GM21717 (cell line): ENCODE data around the gene NADK2.
"Not testable (repeated sequence)": the region's sequence is repeated elsewhere in the genome, so short reads cannot be mapped to it uniquely, and the experiment has no call there.

Source experiments
- ATAC-seq: cut with Tn5 transposase; IDR thresholded peaks from one replicate; pipeline ENCODE4 v1.9.1; 2021; ENCODE audit warnings: mild to moderate bottlenecking, moderate library complexity; ENCODE audit not compliant: unreplicated experiment

Gene NADK2

GRCh38 chr5:36208786-36209185 lies 32.9 kb downstream of the NADK2 start:
- no peak for ATAC-seq

GRCh38 chr5:36206913-36207312 lies 34.8 kb downstream of the NADK2 start:
- ATAC-seq = no peak

GRCh38 chr5:36205329-36205728 lies 36.4 kb downstream of the NADK2 start:
- no peak for ATAC-seq

- ATAC-seq = no peak
Measured at GRCh38 chr5:36202521-36202961, 39.2 kb downstream of the NADK2 start.

- ATAC-seq = no peak
Measured at GRCh38 chr5:36200513-36200912, 41.2 kb downstream of the NADK2 start.

- no peak for ATAC-seq
Measured at GRCh38 chr5:36199620-36200019, 42.1 kb downstream of the NADK2 start.

GRCh38 chr5:36198783-36199182 lies 42.9 kb downstream of the NADK2 start:
- not testable (repeated sequence) for ATAC-seq

GRCh38 chr5:36198281-36198680 lies 43.4 kb downstream of the NADK2 start:
- ATAC-seq = no peak

- ATAC-seq = no peak
Measured at GRCh38 chr5:36193746-36194145, 48.0 kb downstream of the NADK2 start.

GRCh38 chr5:36184408-36184807 lies 57.3 kb downstream of the NADK2 start:
- ATAC-seq = not testable (repeated sequence)

GRCh38 chr5:36181774-36182173 lies 60.0 kb downstream of the NADK2 start:
- ATAC-seq = no peak

- no peak for ATAC-seq
Measured at GRCh38 chr5:36180556-36181350, 61.0 kb downstream of the NADK2 start.

GRCh38 chr5:36179950-36180349 lies 61.8 kb downstream of the NADK2 start:
- ATAC-seq = no peak

- no peak for ATAC-seq
Measured at GRCh38 chr5:36178524-36178890, 63.2 kb downstream of the NADK2 start.

- ATAC-seq = no peak
Measured at GRCh38 chr5:36177715-36178523, 63.8 kb downstream of the NADK2 start.

- peak; percentile 97 for ATAC-seq
Measured at GRCh38 chr5:36177154-36177553, 64.6 kb downstream of the NADK2 start.

- ATAC-seq = no peak
Measured at GRCh38 chr5:36175043-36175442, 66.7 kb downstream of the NADK2 start.

GRCh38 chr5:36174119-36174518 lies 67.6 kb downstream of the NADK2 start:
- no peak for ATAC-seq

- ATAC-seq = no peak
Measured at GRCh38 chr5:36173426-36173825, 68.3 kb downstream of the NADK2 start.

GRCh38 chr5:36172599-36172998 lies 69.1 kb downstream of the NADK2 start:
- no peak for ATAC-seq

- ATAC-seq = no peak
Measured at GRCh38 chr5:36170832-36171424, 70.8 kb downstream of the NADK2 start.

GRCh38 chr5:36168737-36169136 lies 73.0 kb downstream of the NADK2 start:
- no peak for ATAC-seq
